ENCODE data around the gene HSFX4.
"Not testable (repeated sequence)": the region's sequence is repeated elsewhere in the genome, so short reads cannot be mapped to it uniquely, and the experiment has no call there.

DNA sequence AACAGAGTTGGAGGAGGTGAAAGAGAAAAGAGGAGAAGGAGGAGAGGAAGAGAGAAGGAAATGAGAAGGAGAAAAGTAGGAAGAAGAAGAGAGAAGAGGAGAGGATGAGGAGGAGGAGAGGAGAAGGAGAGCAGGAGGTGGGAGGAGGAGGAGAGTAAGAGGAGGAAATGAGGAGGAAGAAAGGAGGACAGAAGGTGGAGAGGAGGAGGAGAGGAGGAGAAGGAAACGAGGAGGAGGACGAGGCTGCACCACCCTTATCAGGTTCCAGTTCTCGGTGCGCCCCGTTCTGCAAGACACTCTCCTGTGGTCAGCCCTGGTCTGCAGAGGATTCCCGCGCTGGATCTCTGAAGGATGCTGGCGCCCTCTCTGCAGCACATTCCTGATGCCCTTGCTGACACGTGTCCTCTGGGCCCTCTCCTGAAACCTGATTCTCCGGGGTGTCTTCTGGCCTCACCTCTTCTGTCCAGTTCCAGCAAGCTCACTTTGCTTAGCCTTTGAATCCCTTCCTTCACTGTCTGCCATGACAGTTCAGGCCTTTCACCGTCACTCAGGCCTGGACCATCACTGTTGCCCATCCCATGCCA is 15.8 kb downstream of the HSFX4 start:
- TF ChIP-seq, protein P1, sequence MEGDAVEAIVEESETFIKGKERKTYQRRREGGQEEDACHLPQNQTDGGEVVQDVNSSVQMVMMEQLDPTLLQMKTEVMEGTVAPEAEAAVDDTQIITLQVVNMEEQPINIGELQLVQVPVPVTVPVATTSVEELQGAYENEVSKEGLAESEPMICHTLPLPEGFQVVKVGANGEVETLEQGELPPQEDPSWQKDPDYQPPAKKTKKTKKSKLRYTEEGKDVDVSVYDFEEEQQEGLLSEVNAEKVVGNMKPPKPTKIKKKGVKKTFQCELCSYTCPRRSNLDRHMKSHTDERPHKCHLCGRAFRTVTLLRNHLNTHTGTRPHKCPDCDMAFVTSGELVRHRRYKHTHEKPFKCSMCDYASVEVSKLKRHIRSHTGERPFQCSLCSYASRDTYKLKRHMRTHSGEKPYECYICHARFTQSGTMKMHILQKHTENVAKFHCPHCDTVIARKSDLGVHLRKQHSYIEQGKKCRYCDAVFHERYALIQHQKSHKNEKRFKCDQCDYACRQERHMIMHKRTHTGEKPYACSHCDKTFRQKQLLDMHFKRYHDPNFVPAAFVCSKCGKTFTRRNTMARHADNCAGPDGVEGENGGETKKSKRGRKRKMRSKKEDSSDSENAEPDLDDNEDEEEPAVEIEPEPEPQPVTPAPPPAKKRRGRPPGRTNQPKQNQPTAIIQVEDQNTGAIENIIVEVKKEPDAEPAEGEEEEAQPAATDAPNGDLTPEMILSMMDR (IDR thresholded peaks at IDR 0.05; ENCODE audit: borderline replicate concordance, extremely low read depth, low read length, poor library complexity, severe bottlenecking): not testable (repeated sequence)
- TF ChIP-seq EZH2 (IDR thresholded peaks at IDR 0.05; ENCODE audit: borderline replicate concordance, low read depth, low read length, severe bottlenecking): not testable (repeated sequence)

All from DND-41 (cell line).